H1 (cell line): ENCODE data around the gene SCARB1. TPM values are rescaled to one million over a fixed set of nuclear protein-coding genes. Genes with fewer than 3 reads are reported as not detected.

Experiments
- CTCF ChIA-PET: fragments of 300-600 bp; sonication (Branson Sonifier 250); formaldehyde crosslinking; loops from one replicate; lab custom pipeline; 2021; ENCODE audit not compliant: partially characterized antibody; lab: Charles Lee
- POLR2A ChIA-PET: fragments of 300-600 bp; sonication (Branson Sonifier 250); formaldehyde crosslinking; loops from one replicate; lab custom pipeline; 2021; ENCODE audit warnings: inconsistent platforms; ENCODE audit not compliant: partially characterized antibody; lab: Charles Lee
- DNase-seq, 2 experiments: peaks; one replicate each; pipeline versions ENCODE4 v3.0.0 to v3.0.0-alpha.2; 2010 to 2022; ENCODE audit warnings: low spot score in 2 of 2, low read depth in 1 of 2, mixed read lengths in 1 of 2
- FAIRE-seq: peaks from 2 replicates; lab custom pipeline; 2011; peaks lifted over from hg19 to GRCh38; lab: Jason Lieb, UNC
- H2AFZ ChIP-seq: 2 replicates; pipeline ENCODE4 v1.8.1; 2012; ENCODE audit warnings: low read length, inconsistent platforms
- H2AK5ac ChIP-seq: 2 replicates; pipeline ENCODE4 v1.6.1; 2013; ENCODE audit warnings: low read depth, low read length
- H2BK120ac ChIP-seq: replicated peaks from 2 replicates; pipeline ENCODE3; 2013; ENCODE audit warnings: low read depth, low read length, inconsistent platforms
- H2BK12ac ChIP-seq: 2 replicates; pipeline ENCODE4 v1.6.1; 2013; ENCODE audit warnings: low read depth, low read length
- H2BK15ac ChIP-seq: 2 replicates; pipeline ENCODE4 v1.6.1; 2013; ENCODE audit warnings: low read length
- H2BK20ac ChIP-seq: 2 replicates; pipeline ENCODE4 v1.6.1; 2013; ENCODE audit warnings: low read length
- H2BK5ac ChIP-seq: 2 replicates; pipeline ENCODE4 v1.6.1; 2013; ENCODE audit warnings: low read depth, low read length
- H3K14ac ChIP-seq: 2 replicates; pipeline ENCODE4 v1.6.1; 2013; ENCODE audit warnings: inconsistent platforms; ENCODE audit not compliant: insufficient read length
- H3K18ac ChIP-seq: 2 replicates; pipeline ENCODE4 v1.6.1; 2013; ENCODE audit warnings: low read length; ENCODE audit errors: extremely low read depth
- H3K23ac ChIP-seq: 2 replicates; pipeline ENCODE4 v1.6.1; 2013; ENCODE audit warnings: inconsistent platforms; ENCODE audit not compliant: insufficient read length
- H3K23me2 ChIP-seq: 2 replicates; pipeline ENCODE4 v1.6.1; 2013; ENCODE audit warnings: low read depth, low read length
- H3K27ac ChIP-seq: 2 replicates; pipeline ENCODE4 v1.6.1; 2011; ENCODE audit warnings: low read depth, low read length, inconsistent platforms
- H3K27me3 ChIP-seq, 4 experiments: replicated peaks in 1 of 4; 1 replicate in 1 of 4; 2 replicates in 3 of 4; pipeline versions ENCODE4 v1.6.1 to v1.8.1; 2011 to 2013; ENCODE audit warnings: low read length in 3 of 4, mild to moderate bottlenecking in 3 of 4, inconsistent platforms in 2 of 4, mixed read lengths in 2 of 4, moderate library complexity in 1 of 4; ENCODE audit not compliant: control insufficient read depth in 3 of 4, insufficient read depth in 3 of 4; ENCODE audit errors: extremely low read depth in 1 of 4
- H3K36me3 ChIP-seq, 4 experiments: 2 replicates each; pipeline versions ENCODE4 v1.6.1 to v1.8.1; 2011 to 2013; ENCODE audit warnings: mild to moderate bottlenecking in 4 of 4, low read length in 3 of 4, moderate library complexity in 2 of 4, control low read depth in 1 of 4, inconsistent platforms in 1 of 4; ENCODE audit not compliant: insufficient read depth in 4 of 4, control insufficient read depth in 2 of 4
- H3K4ac ChIP-seq: replicated peaks from 2 replicates; pipeline ENCODE3; 2013; ENCODE audit warnings: low read length, low read depth, mixed read lengths, inconsistent platforms; ENCODE audit not compliant: insufficient read length
- H3K4me1 ChIP-seq, 4 experiments: replicated peaks in 1 of 4; 1 replicate in 1 of 4; 2 replicates in 3 of 4; pipeline versions ENCODE4 v1.6.1 to v1.8.1; 2011 to 2013; ENCODE audit warnings: low read length in 3 of 4, inconsistent platforms in 2 of 4, mixed read lengths in 1 of 4; ENCODE audit not compliant: insufficient read depth in 4 of 4, control insufficient read depth in 3 of 4
- H3K4me2 ChIP-seq, 2 experiments: 2 replicates each; pipeline versions ENCODE4 v1.6.1 to v1.8.1; 2011 to 2013; ENCODE audit warnings: low read depth in 2 of 2, low read length in 2 of 2, control low read depth in 1 of 2, inconsistent platforms in 1 of 2, mild to moderate bottlenecking in 1 of 2; ENCODE audit not compliant: insufficient read depth in 1 of 2
- H3K4me3 ChIP-seq, 4 experiments: fragments of 200-600, 300-600 bp in 1 of 4; sonication (generic), shearing (Covaris generic), sonication (Bioruptor Twin) in 1 of 4; 2 replicates each; pipeline versions ENCODE4 v1.5.1 to v1.8.1; 2011 to 2016; ENCODE audit warnings: low read length in 4 of 4, low read depth in 3 of 4, control low read depth in 2 of 4, inconsistent platforms in 2 of 4, mild to moderate bottlenecking in 2 of 4, mixed read lengths in 1 of 4, moderate library complexity in 1 of 4; ENCODE audit not compliant: insufficient read depth in 2 of 4; ENCODE audit errors: extremely low read depth in 1 of 4
- H3K56ac ChIP-seq: replicated peaks from 2 replicates; pipeline ENCODE3; 2013; ENCODE audit warnings: low read depth, mild to moderate bottlenecking, mixed read lengths, low read length, inconsistent platforms; ENCODE audit not compliant: insufficient read length
- H3K79me1 ChIP-seq: 2 replicates; pipeline ENCODE4 v1.6.1; 2013; ENCODE audit warnings: low read depth, low read length, control low read depth
- H3K79me2 ChIP-seq, 2 experiments: 2 replicates each; pipeline versions ENCODE4 v1.6.1 to v1.8.1; 2012 to 2013; ENCODE audit warnings: low read length in 2 of 2, mild to moderate bottlenecking in 2 of 2, inconsistent platforms in 1 of 2; ENCODE audit not compliant: insufficient read depth in 2 of 2, control insufficient read depth in 1 of 2
- H3K9ac ChIP-seq, 4 experiments: replicated peaks in 1 of 4; 1 replicate in 1 of 4; 2 replicates in 3 of 4; pipeline versions ENCODE4 v1.6.1 to v1.8.1; 2011 to 2013; ENCODE audit warnings: low read depth in 3 of 4, low read length in 3 of 4, control low read depth in 2 of 4, mild to moderate bottlenecking in 2 of 4, moderate library complexity in 2 of 4, inconsistent platforms in 1 of 4; ENCODE audit errors: extremely low read depth in 1 of 4
- H3K9me3 ChIP-seq, 2 experiments: 2 replicates each; pipeline versions ENCODE4 v1.6.1 to v1.8.1; 2012 to 2013; ENCODE audit warnings: mild to moderate bottlenecking in 2 of 2, moderate library complexity in 2 of 2, control low read depth in 1 of 2, inconsistent platforms in 1 of 2, low read depth in 1 of 2, low read length in 1 of 2, mixed read lengths in 1 of 2; ENCODE audit not compliant: insufficient read depth in 2 of 2
- H4K20me1 ChIP-seq, 2 experiments: replicated peaks in 1 of 2; 2 replicates each; pipeline versions ENCODE3 to v1.8.1; 2011 to 2013; ENCODE audit warnings: inconsistent platforms in 2 of 2, low read length in 2 of 2, mild to moderate bottlenecking in 1 of 2; ENCODE audit not compliant: insufficient read depth in 2 of 2, control insufficient read depth in 1 of 2
- H4K5ac ChIP-seq: 2 replicates; pipeline ENCODE4 v1.6.1; 2013; ENCODE audit warnings: low read length, low read depth, mixed read lengths, inconsistent platforms; ENCODE audit not compliant: insufficient read length
- H4K8ac ChIP-seq: 2 replicates; pipeline ENCODE4 v1.8.0; 2013; ENCODE audit warnings: mild to moderate bottlenecking, moderate library complexity, low read length, inconsistent platforms; ENCODE audit not compliant: insufficient read depth; ENCODE audit errors: extremely low read depth
- H4K91ac ChIP-seq: replicated peaks from 2 replicates; pipeline ENCODE3; 2013; ENCODE audit warnings: low read length, mixed read lengths, inconsistent platforms; ENCODE audit not compliant: insufficient read length
- CHD2 ChIP-seq: IDR thresholded peaks from 2 replicates; pipeline ENCODE4 v1.6.1; 2012; ENCODE audit warnings: low read length, improper control_type of control experiment
- JUND ChIP-seq: IDR thresholded peaks from 2 replicates; pipeline ENCODE4 v1.6.1; 2011; ENCODE audit warnings: mild to moderate bottlenecking, improper control_type of control experiment, low read length
- KDM1A ChIP-seq: fragments of 200-600, 300-600 bp; sonication (generic); IDR thresholded peaks from 2 replicates; pipeline ENCODE4 v1.7.1; 2016; ENCODE audit warnings: mild to moderate bottlenecking, low read length, borderline replicate concordance
- PHF8 ChIP-seq: fragments of 200-600 bp; sonication (generic); conservative IDR thresholded peaks from 2 replicates; pipeline ENCODE4 v1.7.1; 2012; ENCODE audit warnings: low read depth, mild to moderate bottlenecking, inconsistent platforms, low read length, moderate library complexity
- POU5F1 ChIP-seq: IDR thresholded peaks from 2 replicates; pipeline ENCODE4 v1.6.1; 2011; ENCODE audit warnings: low read depth, mild to moderate bottlenecking, low read length, moderate library complexity
- RAD21 ChIP-seq, 2 experiments: IDR thresholded peaks in 1 of 2; conservative IDR thresholded peaks in 1 of 2; 2 replicates each; pipeline ENCODE4 v1.6.1; 2011; ENCODE audit warnings: low read depth in 2 of 2, low read length in 2 of 2, improper control_type of control experiment in 1 of 2, inconsistent platforms in 1 of 2, mild to moderate bottlenecking in 1 of 2, moderate library complexity in 1 of 2
- RFX5 ChIP-seq: IDR thresholded peaks from 2 replicates; pipeline ENCODE4 v1.6.1; 2011; ENCODE audit warnings: low read depth, low read length, improper control_type of control experiment, borderline replicate concordance
- SIX5 ChIP-seq: IDR thresholded peaks from 2 replicates; pipeline ENCODE4 v1.6.1; 2011; ENCODE audit warnings: mild to moderate bottlenecking, low read depth, low read length
- WGBS, 2 experiments: shearing (Covaris generic) in 1 of 2; methylation state at CpG; one replicate each; pipeline versions ENCODE4 v1.1.6 to v1.1.7; 2013 to 2015; ENCODE audit warnings: low lambda C conversion rate in 2 of 2, mixed read lengths in 2 of 2, inconsistent platforms in 1 of 2, low coverage in 1 of 2, missing lambda C conversion rate in 1 of 2; ENCODE audit not compliant: insufficient replicate concordance in 2 of 2, insufficient coverage in 1 of 2, insufficient read length in 1 of 2; ENCODE audit errors: extremely low coverage in 1 of 2, missing lambda C conversion rate in 1 of 2; 5-methylcytosine and 5-hydroxymethylcytosine counted together
- polyA plus RNA-seq, 7 experiments: library from polyadenylated mRNA; depleted of rRNA in 3 of 7; stranded (reverse) in 5 of 7; unstranded in 2 of 7; fragments of >200 nt in 5 of 7; fragments of 200-250 nt in 2 of 7; gene quantifications; 1 replicate in 5 of 7; 2 replicates in 1 of 7; 4 replicates in 1 of 7; pipeline versions ENCODE4 v1.2.1 to v1.2.3, GENCODE V29; 2011 to 2013; ENCODE audit warnings: missing spikeins in 2 of 7, mixed read lengths in 2 of 7
- total RNA-seq: library from RNA; stranded (reverse); fragmentation: NEBNext Ultra II Directional; extraction: Animal tissue kit (Norgen Biotek cat#: 25700); gene quantifications from 2 replicates; pipeline ENCODE4 v1.2.1, GENCODE V29; 2021
- TF ChIP-seq, protein P1 (sequence below): IDR thresholded peaks from 2 replicates; pipeline ENCODE4 v1.6.1; 2012; ENCODE audit warnings: low read length, inconsistent platforms

The SCARB1 gene
- total and polyA plus RNA-seq, 2 of the 8 experiments (the other 6 are each of a cell fraction or from before 2014, with no cell fraction given) = 45.3 to 57.1 TPM

DNA sequence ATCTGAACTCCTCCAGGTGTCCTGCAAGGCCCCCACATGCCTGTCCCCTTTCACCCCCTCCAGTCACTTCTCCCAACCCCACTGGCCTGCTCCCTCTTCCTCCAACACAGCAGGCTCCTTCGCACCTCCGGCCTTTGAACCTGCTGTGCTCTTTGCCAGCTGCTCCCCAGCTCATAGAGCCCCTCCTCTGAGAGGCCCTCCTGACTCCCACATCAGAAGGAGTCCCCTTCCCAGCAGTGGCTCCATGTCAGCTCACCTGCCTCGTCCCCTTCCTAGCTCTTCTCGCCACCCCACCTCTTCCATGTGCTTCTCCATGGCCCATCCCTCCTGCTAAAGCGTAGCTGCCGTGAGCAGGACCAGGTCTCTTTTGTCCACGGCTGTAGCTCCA, 22.1 kb downstream of the SCARB1 start:
- Histone ChIP-seq H3K4ac (no peak overlapping the region), H2BK12ac (no peak overlapping the region), H3K4me3 (no peak overlapping the region), H3K18ac (no peak overlapping the region), H2BK15ac (0 out of 2 replicates have a peak overlapping the region, but pooled peaks have one; percentile 48), H2AK5ac (peak overlapping the region; percentile 82; the same call in 1 of the 2 replicates), H3K36me3 (no peaks in the 10 kb centered on the region), H2AFZ (no peak overlapping the region), H3K23ac (no peak overlapping the region), H3K4me2 (no peak overlapping the region), H4K8ac (no peak overlapping the region), H4K5ac (no peak overlapping the region), H3K27ac (no peak overlapping the region), H3K14ac (no peak overlapping the region), H2BK120ac (no peak overlapping the region), H4K20me1 (no peaks in the 10 kb centered on the region), H3K9me3 (no peaks in the 10 kb centered on the region), H3K27me3 (no peaks in the 10 kb centered on the region), H3K9ac (no peak overlapping the region; a peak in 1 of 7 replicates), H3K4me1 (peaks cover 0 to 9% (median 6%) of the 10 kb centered on the region in 4 experiments; a peak in 5 of 7 replicates), H3K56ac (no peak overlapping the region), H4K91ac (no peak overlapping the region), H2BK5ac (no peak overlapping the region), H2BK20ac (no peak overlapping the region), H3K79me1 (peaks cover 10% of the 10 kb centered on the region; the same call in 1 of the 2 replicates), H3K23me2 (no peaks in the 10 kb centered on the region), H3K79me2 (no peaks in the 10 kb centered on the region; a peak in 1 of 4 replicates)
- TF ChIP-seq KDM1A (no peak), SIX5 (no peak), CHD2 (no peak), RAD21 (IDR thresholded peaks at IDR 0.05 in 1 of 2, conservative IDR thresholded peaks at IDR 0.05 in 1 of 2; ENCODE audit: low read depth in 2 of 2, low read length in 2 of 2) (no peak), JUND (no peak), POU5F1 (no peak), PHF8 (no peak), RFX5 (no peak)
- TF ChIP-seq, protein P1, sequence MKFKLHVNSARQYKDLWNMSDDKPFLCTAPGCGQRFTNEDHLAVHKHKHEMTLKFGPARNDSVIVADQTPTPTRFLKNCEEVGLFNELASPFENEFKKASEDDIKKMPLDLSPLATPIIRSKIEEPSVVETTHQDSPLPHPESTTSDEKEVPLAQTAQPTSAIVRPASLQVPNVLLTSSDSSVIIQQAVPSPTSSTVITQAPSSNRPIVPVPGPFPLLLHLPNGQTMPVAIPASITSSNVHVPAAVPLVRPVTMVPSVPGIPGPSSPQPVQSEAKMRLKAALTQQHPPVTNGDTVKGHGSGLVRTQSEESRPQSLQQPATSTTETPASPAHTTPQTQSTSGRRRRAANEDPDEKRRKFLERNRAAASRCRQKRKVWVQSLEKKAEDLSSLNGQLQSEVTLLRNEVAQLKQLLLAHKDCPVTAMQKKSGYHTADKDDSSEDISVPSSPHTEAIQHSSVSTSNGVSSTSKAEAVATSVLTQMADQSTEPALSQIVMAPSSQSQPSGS = no peak
- WGBS, 2 experiments = 95% methylated on average over 7 of the region's 7 CpGs; no CpG with 5 or more reads in 1 of the 2 experiments
- no peak for FAIRE-seq
- ChIA-PET POLR2A (interaction anchor here (1.1 to 2.0 kb wide), 4 partner anchors 8 to 73 kb away, joined by 4 to 6 read pairs (median 4); partner anchors contain the start of gene UBC), CTCF (interaction anchor here (0.5 to 2.9 kb wide), 7 partner anchors 8 to 99 kb away, joined by 3 to 10 read pairs (median 4); no protein-coding TSS in a partner anchor)
- no peak for DNase-seq
